Astrocyte (in vitro differentiated cells and primary cell): ENCODE data around the gene BHLHA9. TPM values are rescaled to one million over a fixed set of nuclear protein-coding genes. Genes with fewer than 3 reads are reported as not detected.
A peak's percentile ranks its signal among the peaks of the same experiment; 100 is the strongest.

ENCODE experiments used
- DNase-seq: peaks from one replicate; pipeline ENCODE4 v3.0.0-alpha.2; 2010; ENCODE audit warnings: low read depth
- FAIRE-seq: peaks from 2 replicates; lab custom pipeline; 2011; peaks lifted over from hg19 to GRCh38; lab: Jason Lieb, UNC
- H2AFZ ChIP-seq: 2 replicates; pipeline ENCODE4 v1.6.0; 2012; ENCODE audit warnings: low read depth, low read length, inconsistent platforms
- H3K27ac ChIP-seq: 2 replicates; pipeline ENCODE4 v1.5.1; 2011; ENCODE audit warnings: low read depth, low read length, inconsistent platforms
- H3K27me3 ChIP-seq: 2 replicates; pipeline ENCODE4 v1.6.0; 2011; ENCODE audit warnings: low read length, inconsistent platforms; ENCODE audit not compliant: insufficient read depth
- H3K36me3 ChIP-seq: 2 replicates; pipeline ENCODE4 v1.5.1; 2011; ENCODE audit warnings: low read length, inconsistent platforms; ENCODE audit not compliant: insufficient read depth
- H3K4me1 ChIP-seq: 2 replicates; pipeline ENCODE4 v1.5.1; 2011; ENCODE audit warnings: low read length, inconsistent platforms; ENCODE audit not compliant: insufficient read depth
- H3K4me2 ChIP-seq: 2 replicates; pipeline ENCODE4 v1.6.0; 2012; ENCODE audit warnings: low read length, inconsistent platforms
- H3K4me3 ChIP-seq: 2 replicates; pipeline ENCODE4 v1.5.1; 2011; ENCODE audit warnings: low read depth, mild to moderate bottlenecking, low read length, inconsistent platforms; ENCODE audit not compliant: insufficient read depth
- H3K79me2 ChIP-seq: 2 replicates; pipeline ENCODE4 v1.6.0; 2012; ENCODE audit warnings: mild to moderate bottlenecking, low read length, inconsistent platforms; ENCODE audit not compliant: insufficient read depth
- H3K9ac ChIP-seq: 2 replicates; pipeline ENCODE4 v1.6.0; 2012; ENCODE audit warnings: mild to moderate bottlenecking, low read length, inconsistent platforms
- H3K9me3 ChIP-seq: 2 replicates; pipeline ENCODE4 v1.5.1; 2012; ENCODE audit warnings: low read depth, mild to moderate bottlenecking, low read length, inconsistent platforms; ENCODE audit not compliant: insufficient read depth
- H4K20me1 ChIP-seq: 2 replicates; pipeline ENCODE4 v1.6.0; 2012; ENCODE audit warnings: low read length, inconsistent platforms; ENCODE audit not compliant: insufficient read depth
- H3K27ac Mint-ChIP-seq: one replicate; pipeline ENCODE4 v1.8.0; 2021; ENCODE audit warnings: mild to moderate bottlenecking, mixed read lengths; ENCODE audit not compliant: unreplicated experiment
- H3K27me3 Mint-ChIP-seq: one replicate; pipeline ENCODE4 v1.8.0; 2021; ENCODE audit warnings: low read depth, mixed read lengths; ENCODE audit not compliant: unreplicated experiment
- H3K36me3 Mint-ChIP-seq: one replicate; pipeline ENCODE4 v1.8.0; 2021; ENCODE audit warnings: low read depth, mixed read lengths; ENCODE audit not compliant: unreplicated experiment
- H3K4me1 Mint-ChIP-seq: one replicate; pipeline ENCODE4 v1.8.0; 2021; ENCODE audit warnings: low read depth, mixed read lengths; ENCODE audit not compliant: unreplicated experiment
- H3K4me3 Mint-ChIP-seq: one replicate; pipeline ENCODE4 v1.8.0; 2021; ENCODE audit warnings: mild to moderate bottlenecking, moderate library complexity, mixed read lengths; ENCODE audit not compliant: unreplicated experiment
- H3K9me3 Mint-ChIP-seq: one replicate; pipeline ENCODE4 v1.8.0; 2021; ENCODE audit warnings: mild to moderate bottlenecking, mixed read lengths; ENCODE audit not compliant: unreplicated experiment
- CTCF ChIP-seq: IDR thresholded peaks from 2 replicates; pipeline ENCODE4 v1.5.1; 2011; ENCODE audit warnings: low read depth, mild to moderate bottlenecking, inconsistent platforms, low read length, moderate library complexity; ENCODE audit not compliant: insufficient read depth
- EZH2 ChIP-seq: IDR thresholded peaks from 2 replicates; pipeline ENCODE4 v1.6.1; 2012; ENCODE audit warnings: mild to moderate bottlenecking, low read length, inconsistent platforms; ENCODE audit not compliant: insufficient read depth
- total RNA-seq: library from RNA; stranded (reverse); gene quantifications from 2 replicates; pipeline ENCODE4 v1.2.1, GENCODE V29; 2021

BHLHA9 gene
- total RNA-seq, 1 donor from 2014 or later: not detected

- H3K9me3 Mint-ChIP-seq: peaks cover 14% of the 10 kb centered on the region
- no peak overlapping the region for H3K4me3 Mint-ChIP-seq
- Histone ChIP-seq H3K27ac (no peak overlapping the region), H3K9me3 (no peaks in the 10 kb centered on the region), H3K79me2 (no peaks in the 10 kb centered on the region), H3K9ac (no peak overlapping the region), H3K27me3 (peaks cover 10% of the 10 kb centered on the region), H3K4me2 (no peak overlapping the region), H3K36me3 (no peaks in the 10 kb centered on the region), H2AFZ (no peak overlapping the region), H3K4me1 (no peaks in the 10 kb centered on the region), H3K4me3 (no peak overlapping the region), H4K20me1 (no peaks in the 10 kb centered on the region)
- DNase-seq: no peak
- H3K4me1 Mint-ChIP-seq: no peaks in the 10 kb centered on the region
- TF ChIP-seq CTCF (no peak), EZH2 (no peak)
- H3K27ac Mint-ChIP-seq: no peak overlapping the region
- H3K27me3 Mint-ChIP-seq: peaks cover 32% of the 10 kb centered on the region
- peaks cover 3% of the 10 kb centered on the region for H3K36me3 Mint-ChIP-seq
- FAIRE-seq: no peak
Observed at GRCh38 chr17:1294157-1294717, 24.0 kb downstream of the BHLHA9 start.

- Histone ChIP-seq H3K27me3 (peaks cover 10% of the 10 kb centered on the region), H4K20me1 (no peaks in the 10 kb centered on the region), H3K9me3 (no peaks in the 10 kb centered on the region), H3K4me2 (peak overlapping the region; percentile 70), H3K9ac (no peak overlapping the region), H2AFZ (peak overlapping the region; percentile 76), H3K4me3 (no peak overlapping the region), H3K27ac (no peak overlapping the region), H3K79me2 (no peaks in the 10 kb centered on the region), H3K4me1 (no peaks in the 10 kb centered on the region), H3K36me3 (no peaks in the 10 kb centered on the region)
- H3K4me3 Mint-ChIP-seq: no peak overlapping the region
- peaks cover 6% of the 10 kb centered on the region for H3K9me3 Mint-ChIP-seq
- no peak for TF ChIP-seq EZH2
- TF ChIP-seq CTCF: no peak
- DNase-seq: no peak
- H3K27ac Mint-ChIP-seq: no peak overlapping the region
- H3K27me3 Mint-ChIP-seq: peaks cover 34% of the 10 kb centered on the region
- H3K4me1 Mint-ChIP-seq: no peaks in the 10 kb centered on the region
- FAIRE-seq: no peak
- peaks cover under 1% of the 10 kb centered on the region for H3K36me3 Mint-ChIP-seq
Observed at GRCh38 chr17:1298606-1299005, 28.4 kb downstream of the BHLHA9 start.

- FAIRE-seq: no peak
- Histone ChIP-seq H3K27ac (no peak overlapping the region), H3K36me3 (no peaks in the 10 kb centered on the region), H3K9ac (no peak overlapping the region), H2AFZ (no peak overlapping the region), H3K4me2 (no peak overlapping the region), H4K20me1 (no peaks in the 10 kb centered on the region), H3K9me3 (no peaks in the 10 kb centered on the region), H3K79me2 (no peaks in the 10 kb centered on the region), H3K4me1 (no peaks in the 10 kb centered on the region), H3K27me3 (peaks cover 8% of the 10 kb centered on the region), H3K4me3 (no peak overlapping the region)
- no peak for DNase-seq
- Mint-ChIP-seq H3K36me3 (no peaks in the 10 kb centered on the region), H3K4me3 (no peak overlapping the region), H3K27ac (no peak overlapping the region), H3K27me3 (peaks cover 32% of the 10 kb centered on the region), H3K4me1 (no peaks in the 10 kb centered on the region), H3K9me3 (peaks cover 3% of the 10 kb centered on the region)
- TF ChIP-seq CTCF (no peak), EZH2 (no peak)
Observed at GRCh38 chr17:1299552-1300370, 29.5 kb downstream of the BHLHA9 start.
